ENCODE measurements around the gene TTC6.

Gene TTC6

DNA sequence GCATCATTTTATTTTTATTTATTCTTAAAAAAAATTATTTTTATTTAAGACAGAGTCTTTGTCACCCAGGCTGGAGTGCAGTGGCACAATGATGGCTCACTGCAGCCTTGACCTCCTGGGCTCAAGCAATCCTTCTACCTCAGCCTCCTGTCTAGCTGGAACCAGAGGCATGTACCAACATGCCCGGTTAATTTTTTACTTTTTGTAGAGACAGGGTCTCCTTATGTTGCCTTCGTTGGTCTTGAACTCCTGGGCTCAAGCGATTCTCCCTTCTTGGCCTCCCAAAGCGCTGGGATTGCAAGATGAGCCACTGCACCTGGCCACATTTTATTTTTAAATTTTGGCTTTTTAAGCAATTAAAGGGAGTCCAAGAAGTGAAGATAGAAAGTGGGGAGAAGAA, 21.4 kb downstream of the TTC6 start:
- ATAC-seq (replicated peaks) (no peak), DNase-seq (no peak)
- H3K27me3 Mint-ChIP-seq: peaks cover 0 to 7% of the 10 kb centered on the region in 2 donors

DNA sequence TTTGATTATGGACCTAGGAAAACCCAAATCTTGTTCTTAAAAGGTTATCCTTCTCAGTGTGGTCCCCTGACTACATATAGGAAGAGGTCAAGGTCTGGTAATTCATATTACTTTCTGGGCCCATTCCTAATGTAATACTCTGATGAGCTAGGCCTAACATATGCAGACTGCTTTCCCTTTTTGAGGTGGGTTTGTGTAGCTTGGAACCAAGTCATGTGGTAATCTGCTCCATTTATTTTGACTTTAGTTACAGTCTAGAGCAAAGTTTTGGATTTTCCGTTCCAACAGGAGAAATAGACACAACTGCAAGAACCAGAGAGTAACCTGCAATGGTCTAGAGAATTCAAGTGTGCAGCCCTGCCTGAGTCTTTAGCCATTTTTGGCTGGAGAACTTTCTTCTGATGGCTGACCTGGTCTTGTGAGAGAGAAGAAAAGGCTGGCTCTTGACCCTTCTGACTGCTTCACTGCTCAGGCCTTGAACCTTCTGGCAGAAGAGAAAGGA, 22.5 kb downstream of the TTC6 start:
- DNase-seq (no peak), ATAC-seq (replicated peaks) (no peak)
- H3K27ac Mint-ChIP-seq: no peak overlapping the region
- peaks cover 8 to 9% of the 10 kb centered on the region in 2 donors for H3K9me3 Mint-ChIP-seq
- H3K4me3 Mint-ChIP-seq: no peak overlapping the region
- peaks cover 5 to 7% of the 10 kb centered on the region in 2 donors for H3K27me3 Mint-ChIP-seq
- no peaks in the 10 kb centered on the region for H3K36me3 Mint-ChIP-seq (ENCODE audit: insufficient read depth)
- H3K4me1 Mint-ChIP-seq (ENCODE audit: low read depth in 2 of 2): no peaks in the 10 kb centered on the region

More for the DNA sequence above, 21.4 kb downstream of the TTC6 start:
- Mint-ChIP-seq H3K27ac (no peak overlapping the region), H3K4me1 (ENCODE audit: low read depth in 2 of 2) (no peaks in the 10 kb centered on the region), H3K9me3 (peaks cover 8 to 11% of the 10 kb centered on the region in 2 donors), H3K36me3 (ENCODE audit: insufficient read depth) (no peaks in the 10 kb centered on the region), H3K4me3 (no peak overlapping the region)

DNA sequence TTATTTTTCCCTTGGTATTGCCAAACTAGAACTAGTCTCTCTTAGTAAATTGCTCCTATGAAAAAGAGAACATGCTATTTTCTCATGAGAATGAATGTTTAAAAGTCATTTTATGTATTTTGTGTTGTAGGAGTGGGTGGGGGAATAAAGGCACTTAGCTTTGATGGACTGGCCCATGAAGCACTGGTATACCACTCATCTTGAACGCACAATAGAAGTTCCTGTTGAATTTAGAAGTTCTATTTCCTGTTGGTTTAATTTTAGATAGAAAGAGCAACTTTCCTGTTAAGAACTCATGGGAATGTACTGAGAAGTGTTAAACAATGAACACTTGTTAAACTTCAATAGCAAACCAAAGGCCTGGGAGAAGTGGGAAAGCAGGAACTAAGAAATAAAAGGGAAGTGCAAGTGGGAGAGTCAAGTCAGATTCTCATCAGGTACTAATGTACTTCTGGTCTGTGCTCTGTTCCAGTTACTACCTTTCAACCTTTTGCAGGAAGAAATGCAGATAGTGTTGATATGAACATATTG, 23.1 kb downstream of the TTC6 start:
- H3K9me3 Mint-ChIP-seq: peaks cover 8 to 9% of the 10 kb centered on the region in 2 donors
- no peaks in the 10 kb centered on the region for H3K36me3 Mint-ChIP-seq (ENCODE audit: insufficient read depth)
- H3K27me3 Mint-ChIP-seq: peaks cover 5 to 7% of the 10 kb centered on the region in 2 donors
- H3K4me3 Mint-ChIP-seq: no peak overlapping the region
- no peak for ATAC-seq (replicated peaks)
- DNase-seq: no peak
- H3K4me1 Mint-ChIP-seq (ENCODE audit: low read depth in 2 of 2): no peaks in the 10 kb centered on the region
- no peak overlapping the region for H3K27ac Mint-ChIP-seq

DNA sequence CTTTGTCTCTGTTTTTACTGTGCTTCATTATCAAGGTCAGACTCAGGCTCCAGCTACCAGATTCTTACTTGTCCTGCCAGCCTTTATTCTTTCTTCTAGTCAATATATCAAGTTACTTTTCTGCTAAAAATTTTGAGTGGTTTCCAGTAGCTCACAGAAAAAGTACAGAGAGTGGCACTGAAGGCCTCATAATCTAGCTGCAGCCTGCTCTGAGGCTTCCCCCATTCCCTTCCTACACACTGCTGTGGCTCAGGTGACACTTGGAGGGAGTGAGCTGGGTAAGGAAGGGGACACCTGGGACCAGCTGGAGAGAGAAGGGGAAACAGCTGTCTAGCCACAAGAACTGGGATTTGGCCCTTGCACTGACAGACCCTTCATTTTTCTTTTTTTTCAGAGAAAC, 25.4 kb downstream of the TTC6 start:
- Mint-ChIP-seq H3K4me1 (ENCODE audit: low read depth in 2 of 2) (no peaks in the 10 kb centered on the region), H3K27me3 (peaks cover 5 to 7% of the 10 kb centered on the region in 2 donors), H3K27ac (no peak overlapping the region), H3K9me3 (peaks cover 8% of the 10 kb centered on the region in 2 donors), H3K4me3 (no peak overlapping the region), H3K36me3 (ENCODE audit: insufficient read depth) (no peaks in the 10 kb centered on the region)
- no peak for ATAC-seq (replicated peaks)
- DNase-seq: no peak

DNA sequence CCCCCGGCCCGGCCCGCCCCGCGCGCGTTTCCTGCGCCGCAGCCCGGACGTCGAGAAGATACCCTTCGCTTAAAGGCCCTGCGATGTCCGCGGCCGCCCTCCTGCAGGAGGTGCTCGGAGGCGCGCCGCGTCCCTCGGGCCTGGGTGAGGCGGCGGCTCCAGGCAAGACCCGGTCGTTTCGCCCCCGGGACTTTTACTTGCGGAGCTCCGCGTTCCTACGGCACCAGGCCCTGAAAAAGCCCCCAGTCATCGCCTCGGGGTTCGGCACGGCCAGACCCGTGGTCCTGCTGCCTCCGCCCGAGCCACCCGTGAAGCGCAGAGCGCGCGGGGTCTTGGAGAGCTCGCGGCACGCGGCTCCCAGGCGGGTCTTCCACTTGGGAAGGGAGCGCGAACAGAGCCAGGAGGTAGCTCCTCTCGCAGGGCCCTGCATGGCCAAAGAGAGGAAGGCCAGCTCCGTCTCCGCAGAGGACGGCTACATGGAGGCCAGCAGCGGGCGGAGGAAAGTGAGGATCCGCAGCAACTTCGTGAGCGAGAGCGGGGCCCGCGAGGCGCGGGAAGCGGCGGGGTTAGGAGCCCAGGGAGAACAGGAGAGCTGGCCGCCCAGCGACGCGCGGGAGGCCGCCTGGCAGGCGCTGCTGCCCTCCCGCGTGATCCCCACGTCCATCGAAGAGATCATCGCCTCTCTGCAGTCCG, 26.9 kb downstream of the TTC6 start:
- H3K27me3 Mint-ChIP-seq: peaks cover 5 to 7% of the 10 kb centered on the region in 2 donors
- no peak overlapping the region for H3K4me3 Mint-ChIP-seq
- ATAC-seq (replicated peaks): no peak
- peaks cover 3 to 8% of the 10 kb centered on the region in 2 donors for H3K9me3 Mint-ChIP-seq
- H3K4me1 Mint-ChIP-seq (ENCODE audit: low read depth in 2 of 2): no peaks in the 10 kb centered on the region
- H3K36me3 Mint-ChIP-seq (ENCODE audit: insufficient read depth): no peaks in the 10 kb centered on the region
- no peak for DNase-seq
- no peak overlapping the region for H3K27ac Mint-ChIP-seq

DNA sequence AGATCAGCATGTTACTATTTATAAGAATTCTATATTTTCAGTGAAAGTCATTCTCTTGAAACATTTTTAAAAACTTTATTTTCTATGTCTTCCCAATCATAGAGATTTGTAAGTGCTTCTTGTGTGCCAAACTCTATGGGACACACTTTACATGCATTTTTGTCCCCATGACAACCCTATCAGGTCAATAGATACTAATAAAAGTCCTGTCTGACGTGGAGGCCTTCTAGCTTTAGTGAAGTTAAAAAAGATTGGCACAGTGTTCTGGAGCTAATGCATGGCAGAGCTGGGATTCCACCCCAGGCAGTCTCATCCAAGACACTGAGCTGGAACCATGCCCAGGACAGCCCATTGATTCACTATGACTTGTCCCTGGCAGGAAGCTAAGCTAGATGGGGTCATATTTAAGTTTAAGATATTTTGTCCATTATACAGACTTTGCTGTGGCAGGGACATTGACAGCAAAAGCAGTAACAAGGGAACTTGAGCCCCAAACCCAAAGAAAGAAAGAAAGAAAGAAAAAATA, 28.1 kb downstream of the TTC6 start:
- Mint-ChIP-seq H3K27ac (no peak overlapping the region), H3K27me3 (peaks cover 5 to 7% of the 10 kb centered on the region in 2 donors), H3K4me1 (ENCODE audit: low read depth in 2 of 2) (no peaks in the 10 kb centered on the region), H3K36me3 (ENCODE audit: insufficient read depth) (no peaks in the 10 kb centered on the region), H3K9me3 (peaks cover 3 to 8% of the 10 kb centered on the region in 2 donors), H3K4me3 (no peak overlapping the region)
- DNase-seq (no peak), ATAC-seq (replicated peaks) (no peak)

DNA sequence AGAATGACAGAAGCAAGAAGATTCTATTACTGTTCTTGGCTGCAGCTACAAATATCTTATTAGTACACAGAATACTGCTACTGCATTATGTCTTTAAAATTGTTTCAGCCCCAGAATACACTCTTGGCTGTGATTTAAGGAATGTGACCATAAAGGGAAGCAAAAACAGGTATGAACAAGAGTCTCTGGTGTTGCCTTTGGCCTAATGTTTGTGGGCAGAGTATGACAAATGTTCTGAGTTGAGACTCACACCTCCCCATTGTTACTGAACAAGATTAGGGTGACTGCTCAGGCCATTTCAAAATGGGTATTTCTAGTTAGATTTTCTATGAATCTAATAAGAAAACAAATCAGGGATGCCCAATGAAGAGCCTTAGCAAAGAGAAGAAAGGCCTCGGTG, 28.5 kb downstream of the TTC6 start:
- DNase-seq (no peak), ATAC-seq (replicated peaks) (no peak)
- Mint-ChIP-seq H3K4me1 (ENCODE audit: low read depth in 2 of 2) (no peaks in the 10 kb centered on the region), H3K36me3 (ENCODE audit: insufficient read depth) (no peaks in the 10 kb centered on the region), H3K9me3 (peaks cover 3 to 8% of the 10 kb centered on the region in 2 donors), H3K27ac (no peak overlapping the region), H3K27me3 (peaks cover 5 to 7% of the 10 kb centered on the region in 2 donors), H3K4me3 (no peak overlapping the region)

DNA sequence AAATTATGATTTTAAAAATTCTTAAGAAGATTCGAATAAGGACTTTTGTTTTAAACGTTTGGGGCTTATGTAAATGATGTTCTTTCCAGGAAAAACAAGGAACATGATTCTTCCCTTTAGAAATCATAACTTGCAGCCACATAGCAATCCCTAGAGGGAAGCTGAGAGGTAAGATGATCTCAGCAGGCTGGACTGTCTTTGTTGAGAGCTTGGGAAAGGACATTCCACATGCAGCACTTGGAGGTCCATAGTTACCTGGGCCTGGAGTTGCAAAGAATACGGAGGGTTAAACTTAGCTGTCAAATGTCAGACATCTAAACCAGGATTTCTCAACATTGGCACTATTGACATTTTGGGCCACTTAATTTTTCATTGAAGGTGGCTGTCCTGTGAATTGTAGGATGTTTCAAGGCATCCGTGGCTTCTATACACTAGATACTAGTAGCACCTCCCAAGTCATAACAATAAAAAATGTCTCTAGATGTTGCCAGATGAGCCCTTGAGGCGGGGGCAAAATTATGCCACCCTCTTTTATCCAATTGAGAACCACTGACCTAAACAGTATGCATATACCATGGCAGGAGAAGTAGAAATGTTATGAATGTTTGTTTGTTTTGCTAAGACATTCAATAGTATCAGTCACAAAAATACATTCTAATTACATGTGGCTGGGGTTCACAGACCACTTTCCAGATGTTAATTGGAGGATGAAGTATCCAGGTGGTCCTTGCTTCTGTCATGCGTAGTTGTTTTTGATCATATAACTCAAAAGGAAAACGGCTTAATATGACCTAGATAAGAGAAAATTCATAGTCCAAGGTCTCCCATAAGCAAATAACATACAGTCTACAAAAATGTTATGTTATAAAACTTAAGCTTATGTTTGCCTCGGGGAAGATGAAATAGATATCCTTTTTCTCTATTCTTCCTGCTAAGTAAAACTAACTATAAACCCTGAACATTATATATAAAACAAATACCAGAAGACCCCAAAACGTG, 30.5 kb downstream of the TTC6 start:
- H3K27ac Mint-ChIP-seq: no peak overlapping the region
- DNase-seq: no peak
- H3K4me1 Mint-ChIP-seq (ENCODE audit: low read depth in 2 of 2): no peaks in the 10 kb centered on the region
- peaks cover 3 to 10% of the 10 kb centered on the region in 2 donors for H3K9me3 Mint-ChIP-seq
- H3K4me3 Mint-ChIP-seq: no peak overlapping the region
- ATAC-seq (replicated peaks): no peak
- H3K36me3 Mint-ChIP-seq (ENCODE audit: insufficient read depth): peaks cover 3% of the 10 kb centered on the region
- peaks cover 4 to 5% of the 10 kb centered on the region in 2 donors for H3K27me3 Mint-ChIP-seq

DNA sequence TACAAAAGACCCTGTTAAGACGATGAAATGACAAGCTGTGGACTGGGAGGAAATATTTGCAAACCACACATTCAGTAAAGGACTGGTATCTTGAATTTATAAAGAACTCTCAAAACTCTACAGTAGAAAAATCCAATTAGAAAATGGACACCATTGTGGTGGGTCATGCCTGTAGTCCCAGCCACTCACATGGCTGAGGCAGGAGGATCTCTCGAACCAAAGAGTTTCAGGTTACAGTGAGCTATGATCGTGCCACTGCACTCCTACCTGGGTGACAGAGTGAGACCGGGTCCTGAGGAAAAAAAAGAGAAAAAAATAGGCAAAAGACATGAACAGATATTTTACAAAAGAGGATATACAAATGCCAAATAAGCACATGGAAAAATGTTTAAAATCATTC, 41.9 kb downstream of the TTC6 start:
- no peak for DNase-seq
- Mint-ChIP-seq H3K27ac (no peak overlapping the region), H3K27me3 (no peaks in the 10 kb centered on the region), H3K9me3 (peaks cover 4 to 17% of the 10 kb centered on the region in 2 donors), H3K4me3 (no peak overlapping the region), H3K4me1 (ENCODE audit: low read depth in 2 of 2) (no peaks in the 10 kb centered on the region), H3K36me3 (ENCODE audit: insufficient read depth) (no peaks in the 10 kb centered on the region)
- ATAC-seq (replicated peaks): no peak

DNA sequence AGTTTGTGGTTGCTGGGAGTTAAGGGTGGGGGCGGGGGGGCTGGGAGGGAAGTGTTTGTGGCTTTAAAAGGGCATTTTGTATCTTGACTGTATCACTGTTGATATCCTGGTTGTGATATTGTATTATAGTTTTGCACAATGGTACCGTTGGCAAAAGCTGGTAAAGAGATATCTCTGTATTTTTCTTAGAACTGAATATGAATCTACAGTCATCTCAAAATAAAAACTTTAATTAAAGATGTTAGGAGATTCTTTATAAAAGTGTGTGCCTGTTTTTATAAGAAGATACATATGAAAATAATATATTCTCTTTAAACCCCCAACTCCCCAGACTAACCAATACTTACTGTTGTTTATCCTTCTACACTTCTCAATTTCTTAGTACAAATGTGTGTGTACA, 43.2 kb downstream of the TTC6 start:
- Mint-ChIP-seq H3K9me3 (peaks cover 4 to 17% of the 10 kb centered on the region in 2 donors), H3K27me3 (no peaks in the 10 kb centered on the region), H3K36me3 (ENCODE audit: insufficient read depth) (no peaks in the 10 kb centered on the region), H3K4me1 (ENCODE audit: low read depth in 2 of 2) (no peaks in the 10 kb centered on the region), H3K4me3 (no peak overlapping the region), H3K27ac (no peak overlapping the region)
- no peak for DNase-seq
- no peak for ATAC-seq (replicated peaks)

DNA sequence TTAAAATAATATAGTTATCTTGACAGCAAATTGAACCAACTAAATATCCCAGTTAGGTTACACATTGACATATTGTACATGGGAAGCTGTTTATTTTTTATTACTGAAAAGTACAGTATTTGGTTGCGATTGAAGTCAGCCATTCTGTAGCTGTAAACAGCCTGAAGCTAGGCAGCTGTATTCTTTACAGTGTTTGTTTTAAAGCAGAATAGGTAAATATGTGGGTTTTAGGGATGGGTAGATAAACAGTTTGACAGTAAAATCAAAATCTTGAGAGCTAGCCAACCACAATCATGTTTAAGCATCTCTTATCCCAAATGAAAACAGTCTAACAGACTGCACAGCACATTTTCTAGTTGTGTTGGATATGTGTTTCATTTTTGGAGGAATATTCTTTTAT, 45.7 kb downstream of the TTC6 start:
- no peaks in the 10 kb centered on the region for H3K4me1 Mint-ChIP-seq (ENCODE audit: low read depth in 2 of 2)
- H3K4me3 Mint-ChIP-seq: no peak overlapping the region
- no peak overlapping the region for H3K27ac Mint-ChIP-seq
- DNase-seq: no peak
- H3K27me3 Mint-ChIP-seq: no peaks in the 10 kb centered on the region
- ATAC-seq (replicated peaks): no peak
- peaks cover 0 to 8% of the 10 kb centered on the region in 2 donors for H3K9me3 Mint-ChIP-seq
- H3K36me3 Mint-ChIP-seq (ENCODE audit: insufficient read depth): no peaks in the 10 kb centered on the region

DNA sequence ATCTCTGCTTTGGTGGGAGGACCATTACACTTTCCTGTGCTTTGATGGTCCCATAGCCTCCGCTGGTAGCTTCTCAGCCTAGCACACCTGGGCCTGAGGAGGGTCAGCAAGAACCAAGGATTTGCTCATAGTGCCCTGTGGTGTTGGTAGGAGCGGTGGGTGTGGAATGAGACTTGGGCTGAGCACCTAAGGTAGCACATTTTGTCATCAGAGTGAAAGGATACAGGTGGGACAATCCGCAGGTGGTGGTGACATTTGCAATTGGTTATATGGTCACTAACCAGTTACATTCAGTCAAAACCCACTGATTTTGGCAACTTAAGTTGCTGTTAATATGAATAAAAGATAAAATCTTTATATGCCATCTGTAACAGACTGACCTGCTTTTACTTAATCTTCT, 46.7 kb downstream of the TTC6 start:
- no peaks in the 10 kb centered on the region for H3K27me3 Mint-ChIP-seq
- peaks cover 0 to 8% of the 10 kb centered on the region in 2 donors for H3K9me3 Mint-ChIP-seq
- ATAC-seq (replicated peaks) (no peak), DNase-seq (no peak)
- no peaks in the 10 kb centered on the region for H3K36me3 Mint-ChIP-seq (ENCODE audit: insufficient read depth)
- H3K4me3 Mint-ChIP-seq: no peak overlapping the region
- H3K4me1 Mint-ChIP-seq (ENCODE audit: low read depth in 2 of 2): no peaks in the 10 kb centered on the region
- no peak overlapping the region for H3K27ac Mint-ChIP-seq

DNA sequence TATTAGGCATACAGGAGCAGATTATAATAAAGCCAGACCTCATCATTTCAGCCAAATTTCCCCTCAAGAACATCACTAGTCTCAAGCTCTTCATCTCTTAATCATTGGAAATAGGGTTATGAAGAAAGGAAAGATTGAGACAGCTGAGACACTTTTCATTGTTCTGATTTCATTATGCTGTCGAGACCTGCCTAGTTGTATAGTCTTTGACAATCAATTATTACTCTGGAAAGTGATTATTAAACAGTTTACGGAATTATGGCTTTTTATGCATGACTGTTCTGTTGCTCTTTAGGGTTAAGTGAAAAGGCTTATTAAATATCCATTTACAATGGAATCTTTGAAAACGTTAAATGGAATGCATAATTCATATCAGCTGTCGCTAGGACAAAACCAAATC, 48.3 kb downstream of the TTC6 start:
- Mint-ChIP-seq H3K36me3 (ENCODE audit: insufficient read depth) (no peaks in the 10 kb centered on the region), H3K27ac (no peak overlapping the region), H3K4me3 (no peak overlapping the region), H3K27me3 (no peaks in the 10 kb centered on the region), H3K4me1 (ENCODE audit: low read depth in 2 of 2) (no peaks in the 10 kb centered on the region), H3K9me3 (peaks cover 0 to 8% of the 10 kb centered on the region in 2 donors)
- no peak for DNase-seq
- no peak for ATAC-seq (replicated peaks)
